Tibial nerve (tissue), 3 donors: Measurements from ENCODE around the gene H2BK1.

Experiments
- POLR2A ChIP-seq, 2 donors: fragments of 450-650 bp; IDR thresholded peaks; one replicate each; pipeline ENCODE4 v1.6.1; 2017; ENCODE audit warnings: antibody characterized with exemption in 2 of 2, mild to moderate bottlenecking in 2 of 2, moderate library complexity in 2 of 2
- TF ChIP-seq, protein P1 (sequence below), 5 experiments: fragments of 200-600 bp in 3 of 5; fragments of 450-650 bp in 2 of 5; sonication (generic) in 3 of 5; IDR thresholded peaks; one replicate each; pipeline ENCODE4 v1.5.1; 2016 to 2019; ENCODE audit warnings: antibody characterized with exemption in 5 of 5, mild to moderate bottlenecking in 3 of 5, moderate library complexity in 2 of 5

DNA sequence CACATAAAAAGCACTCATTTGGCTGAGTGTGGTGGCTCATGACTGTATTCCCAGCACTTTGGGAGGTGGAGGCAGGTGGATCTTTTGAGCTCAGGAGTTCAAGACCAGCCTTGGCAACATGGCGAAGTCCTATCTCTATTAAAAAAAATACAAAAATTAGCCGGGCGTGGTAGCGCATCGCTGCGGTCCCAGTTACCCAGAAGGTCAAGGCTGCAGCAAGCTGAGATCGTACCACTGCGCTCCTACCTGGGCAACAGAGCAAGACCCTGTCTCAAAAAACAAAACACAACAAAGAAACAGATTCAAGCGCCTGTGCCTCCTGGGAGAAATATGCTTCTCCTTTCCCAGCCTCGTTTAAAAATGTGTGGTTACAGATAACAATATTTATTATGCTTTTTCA is 19.0 kb upstream of the H2BK1 start:
- TF ChIP-seq, protein P1, sequence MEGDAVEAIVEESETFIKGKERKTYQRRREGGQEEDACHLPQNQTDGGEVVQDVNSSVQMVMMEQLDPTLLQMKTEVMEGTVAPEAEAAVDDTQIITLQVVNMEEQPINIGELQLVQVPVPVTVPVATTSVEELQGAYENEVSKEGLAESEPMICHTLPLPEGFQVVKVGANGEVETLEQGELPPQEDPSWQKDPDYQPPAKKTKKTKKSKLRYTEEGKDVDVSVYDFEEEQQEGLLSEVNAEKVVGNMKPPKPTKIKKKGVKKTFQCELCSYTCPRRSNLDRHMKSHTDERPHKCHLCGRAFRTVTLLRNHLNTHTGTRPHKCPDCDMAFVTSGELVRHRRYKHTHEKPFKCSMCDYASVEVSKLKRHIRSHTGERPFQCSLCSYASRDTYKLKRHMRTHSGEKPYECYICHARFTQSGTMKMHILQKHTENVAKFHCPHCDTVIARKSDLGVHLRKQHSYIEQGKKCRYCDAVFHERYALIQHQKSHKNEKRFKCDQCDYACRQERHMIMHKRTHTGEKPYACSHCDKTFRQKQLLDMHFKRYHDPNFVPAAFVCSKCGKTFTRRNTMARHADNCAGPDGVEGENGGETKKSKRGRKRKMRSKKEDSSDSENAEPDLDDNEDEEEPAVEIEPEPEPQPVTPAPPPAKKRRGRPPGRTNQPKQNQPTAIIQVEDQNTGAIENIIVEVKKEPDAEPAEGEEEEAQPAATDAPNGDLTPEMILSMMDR (IDR thresholded peaks at IDR 0.05), result no peak
- no peak for TF ChIP-seq POLR2A (IDR thresholded peaks at IDR 0.05)
